Fibroblast of lung (primary cell): Measurements from ENCODE around the gene XRCC1. TPM values are rescaled to one million over a fixed set of nuclear protein-coding genes. Genes with fewer than 3 reads are reported as not detected.
A peak's percentile ranks its signal among the peaks of the same experiment; 100 is the strongest.

Experiments used
- DNase-seq, 2 donors: peaks; one replicate each; pipeline versions ENCODE4 v3.0.0 to v3.0.0-alpha.2; 2010; ENCODE audit warnings: low read depth in 2 of 2
- H2AFZ ChIP-seq: 2 replicates; pipeline ENCODE4 v1.5.1; 2012; ENCODE audit warnings: low read length, control low read depth, inconsistent platforms
- H3K27ac ChIP-seq: 2 replicates; pipeline ENCODE4 v1.5.1; 2011; ENCODE audit warnings: low read length, control low read depth; ENCODE audit not compliant: insufficient read depth
- H3K27me3 ChIP-seq: 2 replicates; pipeline ENCODE4 v1.5.1; 2011; ENCODE audit warnings: mild to moderate bottlenecking, low read length; ENCODE audit not compliant: control insufficient read depth, insufficient read depth
- H3K36me3 ChIP-seq: 2 replicates; pipeline ENCODE4 v1.5.1; 2011; ENCODE audit warnings: low read length; ENCODE audit not compliant: control insufficient read depth, insufficient read depth
- H3K4me1 ChIP-seq: 2 replicates; pipeline ENCODE4 v1.5.1; 2011; ENCODE audit warnings: low read length; ENCODE audit not compliant: control insufficient read depth, insufficient read depth; ENCODE audit errors: extremely low read depth
- H3K4me2 ChIP-seq: 2 replicates; pipeline ENCODE4 v1.5.1; 2011; ENCODE audit warnings: low read length, control low read depth; ENCODE audit not compliant: insufficient read depth; ENCODE audit errors: extremely low read depth
- H3K4me3 ChIP-seq, 4 experiments: fragments of 200-600 bp in 1 of 4; sonication (generic) in 1 of 4; replicated peaks in 1 of 4; 2 replicates each; pipeline ENCODE4 v1.5.1; 2011 to 2016; ENCODE audit warnings: low read length in 4 of 4, low read depth in 3 of 4, mild to moderate bottlenecking in 3 of 4, control low read depth in 2 of 4, inconsistent platforms in 1 of 4, mixed read lengths in 1 of 4; ENCODE audit not compliant: insufficient read depth in 1 of 4; ENCODE audit errors: control extremely low read depth in 1 of 4
- H3K79me2 ChIP-seq: 2 replicates; pipeline ENCODE4 v1.5.1; 2012; ENCODE audit warnings: mild to moderate bottlenecking, low read length, inconsistent platforms; ENCODE audit not compliant: control insufficient read depth, insufficient read depth
- H3K9ac ChIP-seq: 2 replicates; pipeline ENCODE4 v1.5.1; 2011; ENCODE audit warnings: mild to moderate bottlenecking, low read length, control low read depth; ENCODE audit not compliant: insufficient read depth
- H3K9me3 ChIP-seq: 2 replicates; pipeline ENCODE4 v1.5.1; 2012; ENCODE audit warnings: low read depth, low read length; ENCODE audit not compliant: control insufficient read depth, insufficient read depth
- H4K20me1 ChIP-seq: 2 replicates; pipeline ENCODE4 v1.5.1; 2011; ENCODE audit warnings: low read length; ENCODE audit not compliant: control insufficient read depth, insufficient read depth; ENCODE audit errors: extremely low read depth
- CTCF ChIP-seq, 2 donors: IDR thresholded peaks in 1 of 2; conservative IDR thresholded peaks in 1 of 2; 1 replicate in 1 of 2; 2 replicates in 1 of 2; pipeline ENCODE4 v1.5.1; 2011 to 2012; ENCODE audit warnings: low read length in 2 of 2, control low read depth in 1 of 2, inconsistent platforms in 1 of 2, low read depth in 1 of 2, mild to moderate bottlenecking in 1 of 2
- EZH2 ChIP-seq: IDR thresholded peaks from 2 replicates; pipeline ENCODE4 v1.5.1; 2012; ENCODE audit warnings: low read length, control low read depth, mild to moderate bottlenecking; ENCODE audit errors: missing control alignments
- polyA plus RNA-seq, 2 donors: library from polyadenylated mRNA; depleted of rRNA in 1 of 2; stranded (reverse) in 1 of 2; unstranded in 1 of 2; fragments of >200 nt; gene quantifications; 2 replicates each; pipeline ENCODE4 v1.2.1, GENCODE V29; 2011 to 2012; ENCODE audit warnings: missing spikeins in 1 of 2
- total RNA-seq: library from RNA; depleted of rRNA; stranded (reverse); fragments of >200 nt; gene quantifications from 2 replicates; pipeline ENCODE4 v1.2.1, GENCODE V29; 2014

XRCC1 gene
- total and polyA plus RNA-seq, 2 donors (not counting 1 experiment from before 2014, with no cell fraction given), result 8.6 to 14.5 TPM

GRCh38 chr19:43595999-43596841 lies 20.9 kb upstream of the XRCC1 start, which contains the start of the genes IRGQ and ZNF576:
IRGQ (minus strand) TSS chr19:43596134; CDS start chr19:43595338, 796 bp downstream.
ZNF576 (plus strand) TSS chr19:43596595; CDS start chr19:43597109, 514 bp downstream.
- peak within 1 kb of the TSS; percentile 13 for H2AFZ ChIP-seq
- no peak for TF ChIP-seq EZH2
- TF ChIP-seq CTCF (conservative IDR thresholded peaks at IDR 0.05 in 1 of 2, IDR thresholded peaks at IDR 0.05 in 1 of 2; ENCODE audit: low read depth in 1 of 2, low read length in 2 of 2), result no peak
- peak within 1 kb of the TSS; percentile 99 for H3K4me2 ChIP-seq
- peak within 1 kb of the TSS; percentile 98 for H3K9ac ChIP-seq
- H3K9me3 ChIP-seq, result no peaks in the 10 kb centered on the region
- H3K4me3 ChIP-seq, result peak within 1 kb of the TSS; percentile 77 to 100 (median 90)
- H3K27ac ChIP-seq, result peak within 1 kb of the TSS; percentile 97
- peaks cover 8% of the 10 kb centered on the region for H3K4me1 ChIP-seq
- peaks cover 42% of the 10 kb centered on the region for H3K79me2 ChIP-seq
- no peaks in the 10 kb centered on the region for H3K27me3 ChIP-seq
- H4K20me1 ChIP-seq, result no peaks in the 10 kb centered on the region
- peaks cover 25% of the 10 kb centered on the region for H3K36me3 ChIP-seq
- DNase-seq, result peak; percentile 96 to 99

- peak overlapping the region; percentile 94 for H3K4me2 ChIP-seq
- peaks cover 8% of the 10 kb centered on the region for H3K4me1 ChIP-seq
- peak overlapping the region; percentile 84 for H3K27ac ChIP-seq
- TF ChIP-seq EZH2 (no peak), CTCF (conservative IDR thresholded peaks at IDR 0.05 in 1 of 2, IDR thresholded peaks at IDR 0.05 in 1 of 2; ENCODE audit: low read depth in 1 of 2, low read length in 2 of 2) (no peak)
- no peak for DNase-seq
- no peaks in the 10 kb centered on the region for H4K20me1 ChIP-seq
- H3K27me3 ChIP-seq, result no peaks in the 10 kb centered on the region
- H3K9ac ChIP-seq, result peak overlapping the region; percentile 79
- H3K4me3 ChIP-seq, result peak overlapping the region; percentile 52 to 90 (median 78)
- H3K9me3 ChIP-seq, result no peaks in the 10 kb centered on the region
- peaks cover 27% of the 10 kb centered on the region for H3K36me3 ChIP-seq
- peaks cover 42% of the 10 kb centered on the region for H3K79me2 ChIP-seq
- H2AFZ ChIP-seq, result no peak overlapping the region
These were observed 20.3 kb upstream of the XRCC1 start for GRCh38 chr19:43595605-43595998.

- TF ChIP-seq EZH2 (no peak), CTCF (conservative IDR thresholded peaks at IDR 0.05 in 1 of 2, IDR thresholded peaks at IDR 0.05 in 1 of 2; ENCODE audit: low read depth in 1 of 2, low read length in 2 of 2) (peak; percentile 82 to 85)
These were observed 19.6 kb upstream of the XRCC1 start for GRCh38 chr19:43594710-43595604.

More at GRCh38 chr19:43594710-43595604, 19.6 kb upstream of the XRCC1 start:
- Histone ChIP-seq H2AFZ (no peak overlapping the region), H3K36me3 (peaks cover 27% of the 10 kb centered on the region), H3K4me3 (peak overlapping the region; percentile 52 to 90 (median 78)), H3K4me1 (peaks cover 8% of the 10 kb centered on the region), H3K9me3 (no peaks in the 10 kb centered on the region), H3K27me3 (no peaks in the 10 kb centered on the region), H3K27ac (peak overlapping the region; percentile 84), H4K20me1 (no peaks in the 10 kb centered on the region), H3K9ac (peak overlapping the region; percentile 79), H3K79me2 (peaks cover 42% of the 10 kb centered on the region), H3K4me2 (peak overlapping the region; percentile 94)
- peak; percentile 56 to 60 for DNase-seq
